Spleen (tissue), 11 donors: ENCODE measurements around the gene IFNGR2. TPM values are rescaled to one million over a fixed set of nuclear protein-coding genes. Genes with fewer than 3 reads are reported as not detected.
A peak's percentile ranks its signal among the peaks of the same experiment; 100 is the strongest.

Experiments
- DNase-seq: peaks from one replicate; pipeline ENCODE4 v3.0.0-alpha.2; 2020
- H3K27ac ChIP-seq, 8 donors: fragments of 200-600 bp; sonication (generic) in 7 of 8; 1 replicate in 4 of 8; 2 replicates in 4 of 8; pipeline versions ENCODE4 v1.5.0 to v1.8.0; 2016 to 2021; ENCODE audit warnings: inconsistent platforms in 4 of 8, mild to moderate bottlenecking in 4 of 8, moderate library complexity in 1 of 8
- H3K27me3 ChIP-seq, 7 donors: fragments of 200-600 bp; sonication (generic) in 6 of 7; replicated peaks in 1 of 7; 1 replicate in 4 of 7; 2 replicates in 3 of 7; pipeline versions ENCODE4 v1.5.0 to v1.8.0; 2016 to 2021; ENCODE audit warnings: inconsistent platforms in 3 of 7, mild to moderate bottlenecking in 1 of 7
- H3K36me3 ChIP-seq, 6 donors: fragments of 200-600 bp; sonication (generic) in 5 of 6; 1 replicate in 4 of 6; 2 replicates in 2 of 6; pipeline versions ENCODE4 v1.5.0 to v1.8.0; 2016 to 2021; ENCODE audit warnings: inconsistent platforms in 2 of 6
- H3K4me1 ChIP-seq, 6 donors: fragments of 200-600 bp; sonication (generic) in 5 of 6; 1 replicate in 3 of 6; 2 replicates in 3 of 6; pipeline versions ENCODE4 v1.5.0 to v1.8.0; 2016 to 2021; ENCODE audit warnings: inconsistent platforms in 3 of 6
- H3K4me3 ChIP-seq, 8 donors: fragments of 200-600 bp; sonication (generic) in 7 of 8; 1 replicate in 4 of 8; 2 replicates in 4 of 8; pipeline versions ENCODE4 v1.5.0 to v1.8.0; 2016 to 2021; ENCODE audit warnings: inconsistent platforms in 4 of 8, mild to moderate bottlenecking in 4 of 8, moderate library complexity in 2 of 8
- H3K9me3 ChIP-seq, 8 donors: fragments of 200-600 bp; sonication (generic) in 7 of 8; 1 replicate in 4 of 8; 2 replicates in 4 of 8; pipeline versions ENCODE4 v1.5.0 to v1.8.0; 2016 to 2021; ENCODE audit warnings: inconsistent platforms in 4 of 8
- POLR2A ChIP-seq, 3 donors: fragments of 450-650 bp; IDR thresholded peaks; one replicate each; pipeline ENCODE4 v1.5.1; 2017; ENCODE audit warnings: antibody characterized with exemption in 3 of 3, mild to moderate bottlenecking in 1 of 3
- POLR2AphosphoS5 ChIP-seq, 3 donors: sonication (generic); formaldehyde crosslinking; IDR thresholded peaks; one replicate each; pipeline ENCODE4 v1.5.1; 2017; ENCODE audit warnings: antibody characterized with exemption in 3 of 3
- WGBS, 5 donors: extraction: QIAGEN DNeasy Blood & Tissue Kit in 3 of 5; methylation state at CpG; one replicate each; pipeline versions ENCODE4 v1.1.5 to v1.1.7; 2013 to 2018; 5-methylcytosine and 5-hydroxymethylcytosine counted together
- intact Hi-C: fragments of 100-400 bp; cut with DNase I; formaldehyde crosslinking; loops from one replicate; pipeline ENCODE4 v1.15.0; 2023; ENCODE audit warnings: low total_unique reads
- polyA plus RNA-seq, 3 donors: library from polyadenylated mRNA; stranded (reverse); fragments of 200-250 nt; gene quantifications; one replicate each; pipeline ENCODE4 v1.2.1, GENCODE V29; 2013
- total RNA-seq, 7 donors: library from RNA; depleted of rRNA in 3 of 7; stranded (reverse); fragments of >200 nt in 3 of 7; fragmentation: NEBNext Ultra II Directional in 4 of 7; extraction: Animal tissue kit (Norgen Biotek cat#: 25700) in 4 of 7; gene quantifications; one replicate each; pipeline versions ENCODE4 v1.1.0 to v1.2.1, GENCODE V29; 2016 to 2021
- TF ChIP-seq, protein P1 (sequence below), 11 experiments: fragments of 200-600 bp in 7 of 11; fragments of 450-650 bp in 4 of 11; sonication (generic) in 4 of 11; IDR thresholded peaks in 8 of 11; conservative IDR thresholded peaks in 3 of 11; 1 replicate in 7 of 11; 2 replicates in 4 of 11; pipeline versions ENCODE4 v1.4.0 to v1.8.0; 2016 to 2021; ENCODE audit warnings: antibody characterized with exemption in 11 of 11, inconsistent platforms in 4 of 11, mild to moderate bottlenecking in 1 of 11
- donor health status: healthy with polysubstance abuse.
- donor health status: DM: no; HTN: no; CAD: no; lungs with moderate emphysema.
- donor health status: DM: no; HTN: no; CAD: no.
- donor health status: Bipolar disorder and iron deficiency.
- donor health status: healthy.
- donor health status: DM: no; HTN: no; CAD: no.
- donor health status: DM: yes; HTN: yes; CAD: no.

Gene IFNGR2
- total and polyA plus RNA-seq, 10 donors = 73.6 to 133 (median 99.0) TPM

DNA sequence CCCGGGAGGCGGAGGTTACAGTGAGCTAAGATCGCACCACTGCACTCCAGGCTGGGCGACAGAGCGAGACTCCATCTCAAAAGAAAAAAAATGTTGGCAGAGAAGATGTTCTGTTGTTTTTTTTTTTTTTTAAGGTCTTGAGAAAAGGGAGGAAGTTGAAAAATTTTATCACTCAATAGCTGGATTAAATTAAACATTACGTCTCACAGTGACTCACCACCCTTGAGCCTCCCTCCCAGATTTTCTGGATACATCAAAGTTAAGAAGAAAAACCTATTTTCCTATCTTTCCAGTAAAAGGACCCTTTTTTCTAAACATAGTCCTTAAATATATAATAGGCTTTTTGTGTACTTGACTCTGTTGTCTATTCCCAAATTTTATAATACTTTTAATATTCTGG, 42.9 kb upstream of the IFNGR2 start:
- Histone ChIP-seq H3K27me3 (no peaks in the 10 kb centered on the region), H3K4me1 (peaks cover 20 to 72% (median 32%) of the 10 kb centered on the region in 6 donors), H3K36me3 (peaks cover 0 to 31% (median 25%) of the 10 kb centered on the region in 6 donors), H3K4me3 (no peak overlapping the region), H3K27ac (peak overlapping the region in 7 of 8 donors; percentile 82 to 95 (median 88)), H3K9me3 (no peaks in the 10 kb centered on the region)
- TF ChIP-seq, protein P1, sequence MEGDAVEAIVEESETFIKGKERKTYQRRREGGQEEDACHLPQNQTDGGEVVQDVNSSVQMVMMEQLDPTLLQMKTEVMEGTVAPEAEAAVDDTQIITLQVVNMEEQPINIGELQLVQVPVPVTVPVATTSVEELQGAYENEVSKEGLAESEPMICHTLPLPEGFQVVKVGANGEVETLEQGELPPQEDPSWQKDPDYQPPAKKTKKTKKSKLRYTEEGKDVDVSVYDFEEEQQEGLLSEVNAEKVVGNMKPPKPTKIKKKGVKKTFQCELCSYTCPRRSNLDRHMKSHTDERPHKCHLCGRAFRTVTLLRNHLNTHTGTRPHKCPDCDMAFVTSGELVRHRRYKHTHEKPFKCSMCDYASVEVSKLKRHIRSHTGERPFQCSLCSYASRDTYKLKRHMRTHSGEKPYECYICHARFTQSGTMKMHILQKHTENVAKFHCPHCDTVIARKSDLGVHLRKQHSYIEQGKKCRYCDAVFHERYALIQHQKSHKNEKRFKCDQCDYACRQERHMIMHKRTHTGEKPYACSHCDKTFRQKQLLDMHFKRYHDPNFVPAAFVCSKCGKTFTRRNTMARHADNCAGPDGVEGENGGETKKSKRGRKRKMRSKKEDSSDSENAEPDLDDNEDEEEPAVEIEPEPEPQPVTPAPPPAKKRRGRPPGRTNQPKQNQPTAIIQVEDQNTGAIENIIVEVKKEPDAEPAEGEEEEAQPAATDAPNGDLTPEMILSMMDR (IDR thresholded peaks at IDR 0.05 in 8 of 11, conservative IDR thresholded peaks at IDR 0.05 in 3 of 11) = no peak
- TF ChIP-seq POLR2A (IDR thresholded peaks at IDR 0.05) (no peak), POLR2AphosphoS5 (IDR thresholded peaks at IDR 0.05) (no peak)
- DNase-seq = no peak
- intact Hi-C loops = loop anchor here (10.0 kb wide), 1 partner anchor 155 kb away; no protein-coding TSS in a partner anchor
- WGBS, 5 donors = 73 to 79% (median 75%) methylated on average over 6 of the region's 6 CpGs

DNA sequence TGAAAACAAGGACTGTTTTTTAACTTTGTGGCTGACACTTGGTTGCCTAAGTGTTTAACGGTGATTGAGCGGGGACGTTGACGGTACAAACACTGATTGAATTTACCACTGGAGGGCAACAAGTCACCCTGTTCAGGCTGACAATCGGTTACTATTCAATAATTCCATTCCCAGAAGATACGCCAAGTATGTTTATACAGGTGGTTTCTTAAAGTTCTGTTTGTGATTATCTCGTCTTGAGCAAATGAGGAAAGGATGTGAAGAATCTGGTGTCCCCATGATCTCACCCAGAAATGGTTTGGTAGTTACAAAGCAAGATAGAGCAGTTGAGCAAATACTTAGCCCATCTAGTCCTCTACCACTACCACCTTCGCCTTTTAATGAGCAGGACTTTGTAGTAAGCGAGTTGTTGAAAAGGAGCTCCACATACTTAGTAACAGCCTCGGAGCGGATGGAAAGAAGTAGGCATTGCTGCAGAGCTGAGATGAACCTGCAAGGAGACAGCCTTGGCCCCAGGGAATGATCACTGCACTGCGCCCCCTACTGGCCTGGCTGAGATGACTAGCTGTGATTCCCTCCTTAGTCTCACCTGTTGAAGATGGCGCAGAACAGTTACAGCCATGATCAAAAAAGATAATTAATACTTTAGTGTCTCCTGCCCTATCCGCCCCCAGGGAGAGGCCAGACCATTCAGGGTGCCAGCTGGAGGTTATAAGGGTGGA, 42.2 kb upstream of the IFNGR2 start:
- intact Hi-C loops = loop anchor here (10.0 kb wide), 1 partner anchor 156 kb away; no protein-coding TSS in a partner anchor

DNA sequence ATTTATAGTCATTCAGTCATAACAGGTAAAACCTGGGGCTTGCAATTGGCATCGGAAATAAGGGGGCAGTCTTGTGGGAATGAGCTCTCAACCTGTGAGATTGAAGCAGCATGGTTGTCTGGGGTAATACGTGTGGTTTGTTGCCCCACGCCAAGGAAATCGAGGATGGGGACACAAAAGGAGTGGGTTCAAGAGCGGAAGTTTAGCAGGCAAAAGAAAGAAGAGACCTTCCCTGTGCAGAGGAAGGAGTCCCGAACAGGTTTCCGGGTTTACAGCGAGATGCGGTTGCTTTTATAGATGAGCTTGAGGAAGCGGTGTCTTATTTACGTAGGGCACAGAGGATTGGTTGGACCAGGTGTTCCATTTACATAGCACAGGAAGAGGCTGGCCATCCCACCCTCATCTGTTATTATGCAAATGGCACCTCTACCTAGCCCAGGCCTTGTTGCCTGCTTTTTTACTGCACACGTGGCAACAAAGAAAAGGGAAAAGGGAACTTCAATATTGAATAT, 41.1 kb upstream of the IFNGR2 start:
- intact Hi-C loops = loop anchor here (10.0 kb wide), 1 partner anchor 157 kb away; no protein-coding TSS in a partner anchor
- Histone ChIP-seq H3K27me3 (no peaks in the 10 kb centered on the region), H3K36me3 (peaks cover 0 to 13% (median 7%) of the 10 kb centered on the region in 6 donors), H3K4me3 (peak overlapping the region in 6 of 8 donors; percentile 8 to 60 (median 28)), H3K9me3 (peaks cover 0 to 15% (median 11%) of the 10 kb centered on the region in 8 donors), H3K27ac (peak overlapping the region; percentile 61 to 95 (median 88)), H3K4me1 (peaks cover 20 to 64% (median 30%) of the 10 kb centered on the region in 6 donors)
- TF ChIP-seq POLR2A (IDR thresholded peaks at IDR 0.05) (peak in 2 of 3 donors; percentile 84 to 92), POLR2AphosphoS5 (IDR thresholded peaks at IDR 0.05) (peak; percentile 50 to 99 (median 56))
- TF ChIP-seq, protein P1 (IDR thresholded peaks at IDR 0.05 in 8 of 11, conservative IDR thresholded peaks at IDR 0.05 in 3 of 11) = peak in 1 of 11 experiments; percentile 22
- WGBS, 5 donors = 14 to 35% (median 22%) methylated on average over 12 of the region's 12 CpGs
- DNase-seq = peak; percentile 82

More for the DNA sequence above, 42.2 kb upstream of the IFNGR2 start:
- peaks cover 0 to 5% (median under 1%) of the 10 kb centered on the region in 8 donors for H3K9me3 ChIP-seq
- H3K4me3 ChIP-seq = peak overlapping the region in 6 of 8 donors; percentile 8 to 60 (median 28)
- DNase-seq = peak; percentile 93
- peaks cover 20 to 64% (median 30%) of the 10 kb centered on the region in 6 donors for H3K4me1 ChIP-seq
- peaks cover 0 to 24% (median 18%) of the 10 kb centered on the region in 6 donors for H3K36me3 ChIP-seq
- WGBS, 5 donors = 20 to 22% (median 21%) methylated on average over 14 of the region's 14 CpGs
- peak overlapping the region; percentile 61 to 95 (median 88) for H3K27ac ChIP-seq
- H3K27me3 ChIP-seq = no peaks in the 10 kb centered on the region
- no peak for TF ChIP-seq POLR2A (IDR thresholded peaks at IDR 0.05)
- TF ChIP-seq POLR2AphosphoS5 (IDR thresholded peaks at IDR 0.05) = peak in 2 of 3 donors; percentile 57 to 76
- TF ChIP-seq, protein P1 (IDR thresholded peaks at IDR 0.05 in 8 of 11, conservative IDR thresholded peaks at IDR 0.05 in 3 of 11) = peak; percentile 63 to 94 (median 85)
